H1 (cell line): ENCODE data around the gene NFIC. TPM values are rescaled to one million over a fixed set of nuclear protein-coding genes. Genes with fewer than 3 reads are reported as not detected.

Experiments
- CTCF ChIA-PET: fragments of 300-600 bp; sonication (Branson Sonifier 250); formaldehyde crosslinking; loops from one replicate; lab custom pipeline; 2021; ENCODE audit not compliant: partially characterized antibody; lab: Charles Lee
- POLR2A ChIA-PET: fragments of 300-600 bp; sonication (Branson Sonifier 250); formaldehyde crosslinking; loops from one replicate; lab custom pipeline; 2021; ENCODE audit warnings: inconsistent platforms; ENCODE audit not compliant: partially characterized antibody; lab: Charles Lee
- DNase-seq, 2 experiments: peaks; one replicate each; pipeline versions ENCODE4 v3.0.0 to v3.0.0-alpha.2; 2010 to 2022; ENCODE audit warnings: low spot score in 2 of 2, low read depth in 1 of 2, mixed read lengths in 1 of 2
- FAIRE-seq: peaks from 2 replicates; lab custom pipeline; 2011; peaks lifted over from hg19 to GRCh38; lab: Jason Lieb, UNC
- H2AFZ ChIP-seq: 2 replicates; pipeline ENCODE4 v1.8.1; 2012; ENCODE audit warnings: low read length, inconsistent platforms
- H2AK5ac ChIP-seq: 2 replicates; pipeline ENCODE4 v1.6.1; 2013; ENCODE audit warnings: low read depth, low read length
- H2BK120ac ChIP-seq: replicated peaks from 2 replicates; pipeline ENCODE3; 2013; ENCODE audit warnings: low read depth, low read length, inconsistent platforms
- H2BK12ac ChIP-seq: 2 replicates; pipeline ENCODE4 v1.6.1; 2013; ENCODE audit warnings: low read depth, low read length
- H2BK15ac ChIP-seq: 2 replicates; pipeline ENCODE4 v1.6.1; 2013; ENCODE audit warnings: low read length
- H2BK20ac ChIP-seq: 2 replicates; pipeline ENCODE4 v1.6.1; 2013; ENCODE audit warnings: low read length
- H2BK5ac ChIP-seq: 2 replicates; pipeline ENCODE4 v1.6.1; 2013; ENCODE audit warnings: low read depth, low read length
- H3K14ac ChIP-seq: 2 replicates; pipeline ENCODE4 v1.6.1; 2013; ENCODE audit warnings: inconsistent platforms; ENCODE audit not compliant: insufficient read length
- H3K18ac ChIP-seq: 2 replicates; pipeline ENCODE4 v1.6.1; 2013; ENCODE audit warnings: low read length; ENCODE audit errors: extremely low read depth
- H3K23ac ChIP-seq: 2 replicates; pipeline ENCODE4 v1.6.1; 2013; ENCODE audit warnings: inconsistent platforms; ENCODE audit not compliant: insufficient read length
- H3K23me2 ChIP-seq: 2 replicates; pipeline ENCODE4 v1.6.1; 2013; ENCODE audit warnings: low read depth, low read length
- H3K27ac ChIP-seq: 2 replicates; pipeline ENCODE4 v1.6.1; 2011; ENCODE audit warnings: low read depth, low read length, inconsistent platforms
- H3K27me3 ChIP-seq, 4 experiments: replicated peaks in 1 of 4; 1 replicate in 1 of 4; 2 replicates in 3 of 4; pipeline versions ENCODE4 v1.6.1 to v1.8.1; 2011 to 2013; ENCODE audit warnings: low read length in 3 of 4, mild to moderate bottlenecking in 3 of 4, inconsistent platforms in 2 of 4, mixed read lengths in 2 of 4, moderate library complexity in 1 of 4; ENCODE audit not compliant: control insufficient read depth in 3 of 4, insufficient read depth in 3 of 4; ENCODE audit errors: extremely low read depth in 1 of 4
- H3K36me3 ChIP-seq, 4 experiments: 2 replicates each; pipeline versions ENCODE4 v1.6.1 to v1.8.1; 2011 to 2013; ENCODE audit warnings: mild to moderate bottlenecking in 4 of 4, low read length in 3 of 4, moderate library complexity in 2 of 4, control low read depth in 1 of 4, inconsistent platforms in 1 of 4; ENCODE audit not compliant: insufficient read depth in 4 of 4, control insufficient read depth in 2 of 4
- H3K4ac ChIP-seq: replicated peaks from 2 replicates; pipeline ENCODE3; 2013; ENCODE audit warnings: low read length, low read depth, mixed read lengths, inconsistent platforms; ENCODE audit not compliant: insufficient read length
- H3K4me1 ChIP-seq, 4 experiments: replicated peaks in 1 of 4; 1 replicate in 1 of 4; 2 replicates in 3 of 4; pipeline versions ENCODE4 v1.6.1 to v1.8.1; 2011 to 2013; ENCODE audit warnings: low read length in 3 of 4, inconsistent platforms in 2 of 4, mixed read lengths in 1 of 4; ENCODE audit not compliant: insufficient read depth in 4 of 4, control insufficient read depth in 3 of 4
- H3K4me2 ChIP-seq, 2 experiments: 2 replicates each; pipeline versions ENCODE4 v1.6.1 to v1.8.1; 2011 to 2013; ENCODE audit warnings: low read depth in 2 of 2, low read length in 2 of 2, control low read depth in 1 of 2, inconsistent platforms in 1 of 2, mild to moderate bottlenecking in 1 of 2; ENCODE audit not compliant: insufficient read depth in 1 of 2
- H3K4me3 ChIP-seq, 4 experiments: fragments of 200-600, 300-600 bp in 1 of 4; sonication (generic), shearing (Covaris generic), sonication (Bioruptor Twin) in 1 of 4; 2 replicates each; pipeline versions ENCODE4 v1.5.1 to v1.8.1; 2011 to 2016; ENCODE audit warnings: low read length in 4 of 4, low read depth in 3 of 4, control low read depth in 2 of 4, inconsistent platforms in 2 of 4, mild to moderate bottlenecking in 2 of 4, mixed read lengths in 1 of 4, moderate library complexity in 1 of 4; ENCODE audit not compliant: insufficient read depth in 2 of 4; ENCODE audit errors: extremely low read depth in 1 of 4
- H3K56ac ChIP-seq: replicated peaks from 2 replicates; pipeline ENCODE3; 2013; ENCODE audit warnings: low read depth, mild to moderate bottlenecking, mixed read lengths, low read length, inconsistent platforms; ENCODE audit not compliant: insufficient read length
- H3K79me1 ChIP-seq: 2 replicates; pipeline ENCODE4 v1.6.1; 2013; ENCODE audit warnings: low read depth, low read length, control low read depth
- H3K79me2 ChIP-seq, 2 experiments: 2 replicates each; pipeline versions ENCODE4 v1.6.1 to v1.8.1; 2012 to 2013; ENCODE audit warnings: low read length in 2 of 2, mild to moderate bottlenecking in 2 of 2, inconsistent platforms in 1 of 2; ENCODE audit not compliant: insufficient read depth in 2 of 2, control insufficient read depth in 1 of 2
- H3K9ac ChIP-seq, 4 experiments: replicated peaks in 1 of 4; 1 replicate in 1 of 4; 2 replicates in 3 of 4; pipeline versions ENCODE4 v1.6.1 to v1.8.1; 2011 to 2013; ENCODE audit warnings: low read depth in 3 of 4, low read length in 3 of 4, control low read depth in 2 of 4, mild to moderate bottlenecking in 2 of 4, moderate library complexity in 2 of 4, inconsistent platforms in 1 of 4; ENCODE audit errors: extremely low read depth in 1 of 4
- H3K9me3 ChIP-seq, 2 experiments: 2 replicates each; pipeline versions ENCODE4 v1.6.1 to v1.8.1; 2012 to 2013; ENCODE audit warnings: mild to moderate bottlenecking in 2 of 2, moderate library complexity in 2 of 2, control low read depth in 1 of 2, inconsistent platforms in 1 of 2, low read depth in 1 of 2, low read length in 1 of 2, mixed read lengths in 1 of 2; ENCODE audit not compliant: insufficient read depth in 2 of 2
- H4K20me1 ChIP-seq, 2 experiments: replicated peaks in 1 of 2; 2 replicates each; pipeline versions ENCODE3 to v1.8.1; 2011 to 2013; ENCODE audit warnings: inconsistent platforms in 2 of 2, low read length in 2 of 2, mild to moderate bottlenecking in 1 of 2; ENCODE audit not compliant: insufficient read depth in 2 of 2, control insufficient read depth in 1 of 2
- H4K5ac ChIP-seq: 2 replicates; pipeline ENCODE4 v1.6.1; 2013; ENCODE audit warnings: low read length, low read depth, mixed read lengths, inconsistent platforms; ENCODE audit not compliant: insufficient read length
- H4K8ac ChIP-seq: 2 replicates; pipeline ENCODE4 v1.8.0; 2013; ENCODE audit warnings: mild to moderate bottlenecking, moderate library complexity, low read length, inconsistent platforms; ENCODE audit not compliant: insufficient read depth; ENCODE audit errors: extremely low read depth
- H4K91ac ChIP-seq: replicated peaks from 2 replicates; pipeline ENCODE3; 2013; ENCODE audit warnings: low read length, mixed read lengths, inconsistent platforms; ENCODE audit not compliant: insufficient read length
- BCL11A ChIP-seq, 2 experiments: IDR thresholded peaks; one replicate each; pipeline ENCODE4 v1.6.1; 2011; ENCODE audit warnings: low read depth in 2 of 2, low read length in 2 of 2, mild to moderate bottlenecking in 2 of 2
- BRCA1 ChIP-seq: IDR thresholded peaks from 2 replicates; pipeline ENCODE4 v1.6.1; 2012; ENCODE audit warnings: low read depth, low read length, improper control_type of control experiment
- HDAC6 ChIP-seq: IDR thresholded peaks from one replicate; pipeline ENCODE4 v1.7.1; 2012; ENCODE audit warnings: low read depth, mild to moderate bottlenecking, inconsistent platforms, low read length, moderate library complexity
- JUN ChIP-seq: IDR thresholded peaks from 2 replicates; pipeline ENCODE4 v1.6.1; 2011; ENCODE audit warnings: low read depth, mild to moderate bottlenecking, improper control_type of control experiment, low read length
- MAFK ChIP-seq: IDR thresholded peaks from 2 replicates; pipeline ENCODE4 v1.6.1; 2012; ENCODE audit warnings: low read depth, mild to moderate bottlenecking, improper control_type of control experiment, low read length
- MAX ChIP-seq: IDR thresholded peaks from 2 replicates; pipeline ENCODE4 v1.6.1; 2012; ENCODE audit warnings: inconsistent platforms
- PHF8 ChIP-seq: fragments of 200-600 bp; sonication (generic); conservative IDR thresholded peaks from 2 replicates; pipeline ENCODE4 v1.7.1; 2012; ENCODE audit warnings: low read depth, mild to moderate bottlenecking, inconsistent platforms, low read length, moderate library complexity
- POU5F1 ChIP-seq: IDR thresholded peaks from 2 replicates; pipeline ENCODE4 v1.6.1; 2011; ENCODE audit warnings: low read depth, mild to moderate bottlenecking, low read length, moderate library complexity
- RAD21 ChIP-seq, 2 experiments: IDR thresholded peaks in 1 of 2; conservative IDR thresholded peaks in 1 of 2; 2 replicates each; pipeline ENCODE4 v1.6.1; 2011; ENCODE audit warnings: low read depth in 2 of 2, low read length in 2 of 2, improper control_type of control experiment in 1 of 2, inconsistent platforms in 1 of 2, mild to moderate bottlenecking in 1 of 2, moderate library complexity in 1 of 2
- RBBP5 ChIP-seq: IDR thresholded peaks from 2 replicates; pipeline ENCODE4 v1.7.1; 2012; ENCODE audit warnings: low read depth, mild to moderate bottlenecking, inconsistent platforms, low read length, moderate library complexity, borderline replicate concordance
- SIN3A ChIP-seq, 2 experiments: IDR thresholded peaks in 1 of 2; conservative IDR thresholded peaks in 1 of 2; 2 replicates each; pipeline ENCODE4 v1.6.1; 2011 to 2012; ENCODE audit warnings: low read length in 2 of 2, improper control_type of control experiment in 1 of 2, low read depth in 1 of 2, mild to moderate bottlenecking in 1 of 2
- SP1 ChIP-seq: IDR thresholded peaks from 2 replicates; pipeline ENCODE4 v1.6.1; 2011; ENCODE audit warnings: low read depth, low read length
- SP4 ChIP-seq: IDR thresholded peaks from 2 replicates; pipeline ENCODE4 v1.6.1; 2012; ENCODE audit warnings: low read length, inconsistent platforms
- TBP ChIP-seq: IDR thresholded peaks from 2 replicates; pipeline ENCODE4 v1.6.1; 2011; ENCODE audit warnings: low read depth, low read length, improper control_type of control experiment
- TCF12 ChIP-seq: IDR thresholded peaks from 2 replicates; pipeline ENCODE4 v1.6.1; 2011; ENCODE audit warnings: low read depth, mild to moderate bottlenecking, low read length
- WGBS, 2 experiments: shearing (Covaris generic) in 1 of 2; methylation state at CpG; one replicate each; pipeline versions ENCODE4 v1.1.6 to v1.1.7; 2013 to 2015; ENCODE audit warnings: low lambda C conversion rate in 2 of 2, mixed read lengths in 2 of 2, inconsistent platforms in 1 of 2, low coverage in 1 of 2, missing lambda C conversion rate in 1 of 2; ENCODE audit not compliant: insufficient replicate concordance in 2 of 2, insufficient coverage in 1 of 2, insufficient read length in 1 of 2; ENCODE audit errors: extremely low coverage in 1 of 2, missing lambda C conversion rate in 1 of 2; 5-methylcytosine and 5-hydroxymethylcytosine counted together
- polyA plus RNA-seq, 7 experiments: library from polyadenylated mRNA; depleted of rRNA in 3 of 7; stranded (reverse) in 5 of 7; unstranded in 2 of 7; fragments of >200 nt in 5 of 7; fragments of 200-250 nt in 2 of 7; gene quantifications; 1 replicate in 5 of 7; 2 replicates in 1 of 7; 4 replicates in 1 of 7; pipeline versions ENCODE4 v1.2.1 to v1.2.3, GENCODE V29; 2011 to 2013; ENCODE audit warnings: missing spikeins in 2 of 7, mixed read lengths in 2 of 7
- total RNA-seq: library from RNA; stranded (reverse); fragmentation: NEBNext Ultra II Directional; extraction: Animal tissue kit (Norgen Biotek cat#: 25700); gene quantifications from 2 replicates; pipeline ENCODE4 v1.2.1, GENCODE V29; 2021

Gene NFIC
- total and polyA plus RNA-seq, 2 of the 8 experiments (the other 6 are each of a cell fraction or from before 2014, with no cell fraction given): 0.56 to 3.2 TPM

GRCh38 chr19:3475449-3475848, 109.1 kb downstream of the NFIC start:
- no peak for FAIRE-seq
- no peaks in the 10 kb centered on the region for H3K36me3 ChIP-seq
- peaks cover 0 to 2% (median 2%) of the 10 kb centered on the region in 4 experiments; a peak in 6 of 7 replicates for H3K4me1 ChIP-seq
- POLR2A ChIA-PET: no interaction called here
- H2BK12ac ChIP-seq: no peak overlapping the region
- CTCF ChIA-PET: no interaction called here
- no peak overlapping the region for H2AFZ ChIP-seq
- H3K18ac ChIP-seq: no peak overlapping the region
- no peak overlapping the region for H2BK20ac ChIP-seq
- peaks cover 0 to 9% (median 4%) of the 10 kb centered on the region in 4 experiments; a peak in 4 of 7 replicates for H3K27me3 ChIP-seq
- no peak overlapping the region for H3K4me2 ChIP-seq
- no peak overlapping the region for H3K27ac ChIP-seq
- no peak overlapping the region for H4K5ac ChIP-seq
- no peak overlapping the region for H3K4me3 ChIP-seq
- WGBS, 2 experiments: 80 to 100% methylated on average over 1 to 4 of the region's 4 CpGs
- H2BK5ac ChIP-seq: no peak overlapping the region
- no peak overlapping the region for H2BK120ac ChIP-seq
- H4K91ac ChIP-seq: no peak overlapping the region
- peaks cover 0 to 10% of the 10 kb centered on the region in 2 experiments for H4K20me1 ChIP-seq
- H3K23ac ChIP-seq: no peak overlapping the region
- H2BK15ac ChIP-seq: no peak overlapping the region
- H3K23me2 ChIP-seq: peaks cover 23% of the 10 kb centered on the region; the same call in 1 of the 2 replicates
- H3K56ac ChIP-seq: no peak overlapping the region
- no peaks in the 10 kb centered on the region for H3K79me2 ChIP-seq
- H3K79me1 ChIP-seq: no peaks in the 10 kb centered on the region
- H3K9me3 ChIP-seq: no peaks in the 10 kb centered on the region
- DNase-seq: no peak
- H3K14ac ChIP-seq: no peak overlapping the region
- no peak overlapping the region; the same call in 1 of the 2 replicates for H4K8ac ChIP-seq
- H2AK5ac ChIP-seq: no peak overlapping the region
- no peak overlapping the region for H3K9ac ChIP-seq
- no peak overlapping the region for H3K4ac ChIP-seq
- TF ChIP-seq TCF12 (no peak), TBP (no peak), MAX (no peak), SP1 (no peak), RBBP5 (no peak), RAD21 (IDR thresholded peaks at IDR 0.05 in 1 of 2, conservative IDR thresholded peaks at IDR 0.05 in 1 of 2; ENCODE audit: low read depth in 2 of 2, low read length in 2 of 2) (no peak), JUN (no peak), POU5F1 (no peak), MAFK (no peak), BRCA1 (no peak), HDAC6 (no peak), BCL11A (IDR thresholded peaks at IDR 0.05; ENCODE audit: low read depth in 2 of 2, low read length in 2 of 2) (no peak), SIN3A (conservative IDR thresholded peaks at IDR 0.05 in 1 of 2, IDR thresholded peaks at IDR 0.05 in 1 of 2; ENCODE audit: low read depth in 1 of 2, low read length in 2 of 2) (no peak), PHF8 (no peak), SP4 (no peak)
